CD4-positive, alpha-beta T cell (primary cell): Measurements from ENCODE around the gene PTCD1. TPM values are rescaled to one million over a fixed set of nuclear protein-coding genes. Genes with fewer than 3 reads are reported as not detected.

Experiments
- ATAC-seq: fragments of 200-7000 bp; cut with Tn5 transposase; one replicate; pipeline ENCODE4 v1.10.0; 2022; ENCODE audit warnings: mild to moderate bottlenecking; ENCODE audit not compliant: poor library complexity
- CTCF ChIA-PET: fragments of 350-600 bp; sonication (Branson Sonifier 250); formaldehyde crosslinking; loops from one replicate; lab custom pipeline; 2021; ENCODE audit warnings: antibody characterized with exemption, inconsistent platforms; lab: Charles Lee
- POLR2A ChIA-PET: fragments of 350-600 bp; sonication (Branson Sonifier 250); formaldehyde crosslinking; loops from one replicate; lab custom pipeline; 2021; ENCODE audit warnings: antibody characterized with exemption, inconsistent platforms; lab: Charles Lee
- DNase-seq, 14 experiments: peaks; one replicate each; pipeline ENCODE4 v3.0.0-alpha.2; 2013 to 2020; ENCODE audit warnings: mixed read lengths in 2 of 14
- H3K27ac ChIP-seq, 2 donors: one replicate each; pipeline versions ENCODE4 v1.5.1 to v1.7.0; 2013; ENCODE audit warnings: low read length in 2 of 2, low read depth in 1 of 2, mild to moderate bottlenecking in 1 of 2
- H3K27me3 ChIP-seq, 2 experiments: 1 replicate in 1 of 2; 2 replicates in 1 of 2; pipeline versions ENCODE4 v1.6.1 to v1.7.0; 2013; ENCODE audit warnings: low read length in 2 of 2, control low read depth in 1 of 2, mild to moderate bottlenecking in 1 of 2, moderate library complexity in 1 of 2; ENCODE audit not compliant: insufficient read depth in 2 of 2, control insufficient read depth in 1 of 2
- H3K36me3 ChIP-seq: one replicate; pipeline ENCODE4 v1.6.1; 2013; ENCODE audit warnings: low read length, control low read depth; ENCODE audit not compliant: insufficient read depth
- H3K4me1 ChIP-seq: one replicate; pipeline ENCODE4 v1.6.1; 2013; ENCODE audit warnings: low read length, control low read depth; ENCODE audit not compliant: insufficient read depth
- H3K4me3 ChIP-seq: one replicate; pipeline ENCODE4 v1.5.1; 2013; ENCODE audit warnings: mild to moderate bottlenecking, low read length, moderate library complexity
- H3K9me3 ChIP-seq, 2 experiments: 1 replicate in 1 of 2; 2 replicates in 1 of 2; pipeline versions ENCODE4 v1.6.1 to v1.7.0; 2013; ENCODE audit warnings: low read length in 2 of 2, mild to moderate bottlenecking in 2 of 2, control low read depth in 1 of 2, moderate library complexity in 1 of 2; ENCODE audit not compliant: control insufficient read depth in 1 of 2, insufficient read depth in 1 of 2
- H3K27ac Mint-ChIP-seq: one replicate; pipeline ENCODE4 v1.8.0; 2020; ENCODE audit warnings: mixed read lengths
- H3K27me3 Mint-ChIP-seq: one replicate; pipeline ENCODE4 v1.8.0; 2021; ENCODE audit warnings: mixed read lengths
- H3K36me3 Mint-ChIP-seq: one replicate; pipeline ENCODE4 v1.8.0; 2021; ENCODE audit warnings: low read depth, mixed read lengths
- H3K4me1 Mint-ChIP-seq: one replicate; pipeline ENCODE4 v1.8.0; 2021; ENCODE audit warnings: low read depth, mixed read lengths
- H3K4me3 Mint-ChIP-seq: one replicate; pipeline ENCODE4 v1.8.0; 2020; ENCODE audit warnings: mild to moderate bottlenecking, mixed read lengths
- H3K9me3 Mint-ChIP-seq: one replicate; pipeline ENCODE4 v1.8.0; 2020; ENCODE audit warnings: mixed read lengths
- CTCF ChIP-seq: fragments of 200-600 bp; IDR thresholded peaks from one replicate; pipeline ENCODE4 v1.8.0; 2022; ENCODE audit warnings: antibody characterized with exemption, mild to moderate bottlenecking
- intact Hi-C, 2 experiments: fragments of 100-400 bp; cut with DNase I in 1 of 2; cut with micrococcal nuclease in 1 of 2; formaldehyde crosslinking; loops; one replicate each; pipeline versions ENCODE4 v1.15.1 to v1.9.0; 2023 to 2025; cut with DNase I, micrococcal nuclease
- total RNA-seq, 174 experiments: library from RNA in 2 of 174; stranded (reverse) in 2 of 174; gene quantifications; one replicate each; pipeline ENCODE4 v1.2.3 and lab custom pipeline; 2021 to 2026

Gene PTCD1
- total RNA-seq, 2 experiments from 2014 or later, result 4.8 to 5.3 TPM

- ATAC-seq, result peak; percentile 95
- peaks cover 39% of the 10 kb centered on the region for H3K4me1 ChIP-seq
- peaks cover 7% of the 10 kb centered on the region for H3K36me3 ChIP-seq
- no peak for TF ChIP-seq CTCF
- H3K4me1 Mint-ChIP-seq, result peaks cover 40% of the 10 kb centered on the region
- H3K27me3 Mint-ChIP-seq, result no peaks in the 10 kb centered on the region
- H3K9me3 ChIP-seq, result no peaks in the 10 kb centered on the region
- H3K4me3 Mint-ChIP-seq, result peak within 1 kb of the TSS; percentile 95
- peak; percentile 97 to 98 (median 98) for DNase-seq
- H3K27ac Mint-ChIP-seq, result peak within 1 kb of the TSS; percentile 90
- H3K4me3 ChIP-seq, result peak within 1 kb of the TSS; percentile 75
- CTCF ChIA-PET, result interaction anchor here (1.0 kb wide), 1 partner anchor 32 kb away, joined by 3 read pairs; no protein-coding TSS in a partner anchor
- peaks cover 21% of the 10 kb centered on the region for H3K36me3 Mint-ChIP-seq
- intact Hi-C loops, result loop anchor here (1.0 to 2.0 kb wide), 3 partner anchors 28 to 63 kb away; partner anchors contain the start of genes ZKSCAN5 (in 1 of the 2) and ZNF394 (in 1 of the 2)
- H3K27me3 ChIP-seq, result no peaks in the 10 kb centered on the region
- POLR2A ChIA-PET, result interaction anchor here (0.9 to 3.3 kb wide), 6 partner anchors 26 to 86 kb away, joined by 4 to 46 read pairs (median 6); partner anchors contain the start of genes BUD31, PDAP1, ZKSCAN5 and ZNF394
- no peaks in the 10 kb centered on the region for H3K9me3 Mint-ChIP-seq
- peak within 1 kb of the TSS; percentile 78 to 81 for H3K27ac ChIP-seq
These were observed 34.1 kb upstream of the PTCD1 start, which contains the start of gene ZNF789 for GRCh38 chr7:99472561-99473314. Gene ZNF789, plus strand, starts transcription at chr7:99472890. Its CDS starts 3,567 bp downstream, at chr7:99476457.

- DNase-seq, result no peak
- no peak for TF ChIP-seq CTCF
- Histone ChIP-seq H3K9me3 (no peaks in the 10 kb centered on the region), H3K4me3 (no peak overlapping the region), H3K27me3 (no peaks in the 10 kb centered on the region), H3K36me3 (no peaks in the 10 kb centered on the region), H3K4me1 (peaks cover 46% of the 10 kb centered on the region), H3K27ac (no peak overlapping the region)
- Mint-ChIP-seq H3K27me3 (no peaks in the 10 kb centered on the region), H3K27ac (no peak overlapping the region), H3K9me3 (no peaks in the 10 kb centered on the region), H3K4me3 (peak overlapping the region; percentile 56), H3K36me3 (peaks cover 24% of the 10 kb centered on the region), H3K4me1 (peaks cover 39% of the 10 kb centered on the region)
- ChIA-PET POLR2A (interaction anchor here (1.1 to 1.5 kb wide), 2 partner anchors 61 to 89 kb away, joined by 3 to 5 read pairs; partner anchors contain the start of genes BUD31, PDAP1 and ZNF655), CTCF (no interaction called here)
- no peak for ATAC-seq
- intact Hi-C loops, result loop anchor here in 1 of 2 experiments (2.0 kb wide), 1 partner anchor 31 kb away; the partner anchor contains the start of genes CPSF4 and PTCD1
These were observed 30.9 kb upstream of the PTCD1 start for GRCh38 chr7:99469381-99470065.

GRCh38 chr7:99468336-99468918 is 29.8 kb upstream of the PTCD1 start:
- POLR2A ChIA-PET, result interaction anchor here (1.1 to 1.5 kb wide), 2 partner anchors 60 to 90 kb away, joined by 3 to 5 read pairs; partner anchors contain the start of genes BUD31, PDAP1 and ZNF655

More at GRCh38 chr7:99468336-99468918, 29.8 kb upstream of the PTCD1 start:
- TF ChIP-seq CTCF, result no peak
- Mint-ChIP-seq H3K4me3 (peak overlapping the region; percentile 51), H3K27me3 (no peaks in the 10 kb centered on the region), H3K4me1 (peaks cover 40% of the 10 kb centered on the region), H3K36me3 (peaks cover 30% of the 10 kb centered on the region), H3K9me3 (no peaks in the 10 kb centered on the region), H3K27ac (no peak overlapping the region)
- H3K4me3 ChIP-seq, result no peak overlapping the region
- intact Hi-C loops, result loop anchor here in 1 of 2 experiments (2.0 kb wide), 1 partner anchor 30 kb away; the partner anchor contains the start of genes CPSF4 and PTCD1
- H3K9me3 ChIP-seq, result no peaks in the 10 kb centered on the region
- H3K4me1 ChIP-seq, result peaks cover 44% of the 10 kb centered on the region
- peaks cover 3% of the 10 kb centered on the region for H3K36me3 ChIP-seq
- H3K27me3 ChIP-seq, result no peaks in the 10 kb centered on the region
- CTCF ChIA-PET, result no interaction called here
- ATAC-seq, result no peak
- no peak for DNase-seq
- H3K27ac ChIP-seq, result no peak overlapping the region
